HG02642 (cell line): Measurements from ENCODE around the gene STAP1.
"Not testable (repeated sequence)": the region's sequence is repeated elsewhere in the genome, so short reads cannot be mapped to it uniquely, and the experiment has no call there.

ENCODE experiments used
- ATAC-seq: cut with Tn5 transposase; IDR thresholded peaks from one replicate; pipeline ENCODE4 v1.9.1; 2021; ENCODE audit warnings: mild to moderate bottlenecking; ENCODE audit not compliant: unreplicated experiment, poor library complexity

The STAP1 gene

GRCh38 chr4:67608027-67608426 lies 49.5 kb downstream of the STAP1 start:
- ATAC-seq: no peak

GRCh38 chr4:67614186-67614585 lies 55.7 kb downstream of the STAP1 start:
- no peak for ATAC-seq

- ATAC-seq: no peak
These were observed 56.6 kb downstream of the STAP1 start for GRCh38 chr4:67615119-67615518.

GRCh38 chr4:67616478-67616877 lies 58.0 kb downstream of the STAP1 start:
- no peak for ATAC-seq

GRCh38 chr4:67624939-67625338 lies 66.4 kb downstream of the STAP1 start:
- ATAC-seq: no peak

- no peak for ATAC-seq
These were observed 74.0 kb downstream of the STAP1 start for GRCh38 chr4:67632492-67632891.

- ATAC-seq: no peak
These were observed 76.2 kb downstream of the STAP1 start for GRCh38 chr4:67634741-67635140.

GRCh38 chr4:67635331-67635730 lies 76.8 kb downstream of the STAP1 start:
- ATAC-seq: no peak

- not testable (repeated sequence) for ATAC-seq
These were observed 78.5 kb downstream of the STAP1 start for GRCh38 chr4:67636978-67637377.

- no peak for ATAC-seq
These were observed 79.6 kb downstream of the STAP1 start for GRCh38 chr4:67638136-67638535.

GRCh38 chr4:67651536-67651935 lies 93.0 kb downstream of the STAP1 start:
- ATAC-seq: no peak
